Heart left ventricle (tissue), 16 donors: ENCODE measurements around the gene SWSAP1. TPM values are rescaled to one million over a fixed set of nuclear protein-coding genes. Genes with fewer than 3 reads are reported as not detected.

Experiments used
- ATAC-seq, 4 donors: fragments of 200-7000 bp; cut with Tn5 transposase; one replicate each; pipeline ENCODE4 v1.9.1; 2020 to 2022; ENCODE audit warnings: moderate library complexity in 4 of 4, mild to moderate bottlenecking in 3 of 4, moderate number of reproducible peaks in 1 of 4
- DNase-seq, 5 donors: peaks; one replicate each; pipeline ENCODE4 v3.0.0-alpha.2; 2020
- H3K27ac ChIP-seq, 12 donors: fragments of 200-600 bp; sonication (generic) in 4 of 12; one replicate each; pipeline versions ENCODE4 v1.5.0 to v1.8.0; 2016 to 2022; ENCODE audit warnings: mild to moderate bottlenecking in 2 of 12
- H3K27me3 ChIP-seq, 9 donors: fragments of 200-600 bp; sonication (generic) in 2 of 9; one replicate each; pipeline versions ENCODE4 v1.5.1 to v1.8.0; 2016 to 2022; ENCODE audit warnings: mild to moderate bottlenecking in 3 of 9
- H3K36me3 ChIP-seq, 9 donors: fragments of 200-600 bp; sonication (generic) in 2 of 9; one replicate each; pipeline versions ENCODE4 v1.5.0 to v1.8.0; 2018 to 2022; ENCODE audit warnings: mild to moderate bottlenecking in 2 of 9
- H3K4me1 ChIP-seq, 12 donors: fragments of 200-600 bp; sonication (generic) in 4 of 12; one replicate each; pipeline versions ENCODE4 v1.5.0 to v1.8.0; 2016 to 2022; ENCODE audit warnings: mild to moderate bottlenecking in 3 of 12
- H3K4me3 ChIP-seq, 12 donors: fragments of 200-600 bp; sonication (generic) in 4 of 12; one replicate each; pipeline versions ENCODE4 v1.5.0 to v1.8.0; 2017 to 2022; ENCODE audit warnings: mild to moderate bottlenecking in 9 of 12, moderate library complexity in 4 of 12
- H3K9me3 ChIP-seq, 12 donors: fragments of 200-600 bp; sonication (generic) in 4 of 12; one replicate each; pipeline versions ENCODE4 v1.5.0 to v1.8.0; 2016 to 2022; ENCODE audit warnings: mild to moderate bottlenecking in 1 of 12
- CTCF ChIP-seq, 12 donors: fragments of 200-600 bp; sonication (generic) in 4 of 12; IDR thresholded peaks; one replicate each; pipeline versions ENCODE4 v1.5.0 to v1.8.0; 2018 to 2022; ENCODE audit warnings: antibody characterized with exemption in 12 of 12, mild to moderate bottlenecking in 5 of 12
- POLR2A ChIP-seq, 2 donors: fragments of 450-650 bp; IDR thresholded peaks; one replicate each; pipeline ENCODE4 v1.6.1; 2017; ENCODE audit warnings: antibody characterized with exemption in 2 of 2, mild to moderate bottlenecking in 2 of 2, moderate library complexity in 2 of 2
- whole genome bisulfite sequencing, 4 donors: extraction: QIAGEN DNeasy Blood & Tissue Kit in 2 of 4; methylation state at CpG; one replicate each; pipeline versions ENCODE4 v1.1.5 to v1.1.7; 2013 to 2018; 5-methylcytosine and 5-hydroxymethylcytosine counted together
- intact Hi-C, 10 donors: fragments of 100-400 bp; cut with DNase I; formaldehyde crosslinking; loops; one replicate each; pipeline versions ENCODE4 v1.11.1 to v1.14.2; 2022
- polyA plus RNA-seq, 2 donors: library from polyadenylated mRNA; stranded (reverse); fragments of 200-250 nt; gene quantifications; one replicate each; pipeline ENCODE4 v1.2.3, GENCODE V29; 2013
- total RNA-seq, 9 donors: library from RNA; depleted of rRNA in 2 of 9; stranded (reverse); fragments of >200 nt in 2 of 9; fragmentation: NEBNext Ultra II Directional in 3 of 9; extraction: Animal tissue kit (Norgen Biotek cat#: 25700) in 3 of 9; gene quantifications; one replicate each; pipeline versions ENCODE4 v1.1.0 to v1.2.4, GENCODE V29; 2016 to 2023
- donor health status: ischemic (EF 13 %, LVEDD 7.1; RV severe dilation, severe dysfunction).
- donor health status: healthy with polysubstance abuse.
- donor health status: DM: no; HTN: yes; CAD: no.
- donor health status: DM: no; HTN: no; CAD: no.
- donor health status: ischemic (EF 25% LVEDD 6.9; RV normal size, moderate dysfunction).
- donor health status: ischemic (EF 25% LVEDD 5.7; RV mildly dilated, moderate dysfunction).
- donor health status: healthy.
- donor health status: DM: yes; HTN: yes; CAD: no.
- donor health status: ischemic (EF 35%, LVEDD 5.7; RV mildly dilated, moderate dysfunction).
- donor health status: nonischemic (EF 11% LVEDD 7.7; RV severe dilation, severe dysfunction).
- donor health status: DM: yes; HTN: yes; CAD: no.
- donor health status: PGD.
- donor health status: ischemic (EF 29% LVEDD 5.4; RV normal size, mild dysfunction).
- donor health status: nonischemic (EF 23%, LVEDD 6.1; RV moderate dilation, normal function).

The SWSAP1 gene
- total and polyA plus RNA-seq, 11 donors, result 0.67 to 2.1 (median 1.6) TPM

- Histone ChIP-seq H3K9me3 (no peaks in the 10 kb centered on the region), H3K36me3 (peaks cover 0 to 5% (median 0%) of the 10 kb centered on the region in 9 donors), H3K27me3 (no peaks in the 10 kb centered on the region), H3K4me3 (no peak overlapping the region), H3K4me1 (no peaks in the 10 kb centered on the region), H3K27ac (no peak overlapping the region)
- ATAC-seq, result no peak
- intact Hi-C loops, result no loop called here
- no peak for TF ChIP-seq POLR2A (IDR thresholded peaks at IDR 0.05)
- no peak for TF ChIP-seq CTCF (IDR thresholded peaks at IDR 0.05)
- 82 to 88% (median 86%) methylated on average over 18 to 22 of the region's 22 CpGs for WGBS, 4 donors
- peak in 1 of 5 donors; percentile 26 for DNase-seq
Measured at GRCh38 chr19:11397089-11397610, 22.7 kb downstream of the SWSAP1 start.

GRCh38 chr19:11399667-11400066 lies 25.2 kb downstream of the SWSAP1 start:
- intact Hi-C loops, result no loop called here
- Histone ChIP-seq H3K4me3 (no peak overlapping the region), H3K27me3 (no peaks in the 10 kb centered on the region), H3K27ac (no peak overlapping the region), H3K4me1 (no peaks in the 10 kb centered on the region), H3K36me3 (peaks cover 0 to 5% (median 0%) of the 10 kb centered on the region in 9 donors), H3K9me3 (no peaks in the 10 kb centered on the region)
- ATAC-seq (peak in 1 of 4 donors; percentile 38), DNase-seq (no peak)
- WGBS, 4 donors, result 91 to 93% (median 92%) methylated on average over 9 of the region's 9 CpGs
- TF ChIP-seq CTCF (IDR thresholded peaks at IDR 0.05), result no peak
- TF ChIP-seq POLR2A (IDR thresholded peaks at IDR 0.05), result no peak

- H3K9me3 ChIP-seq, result no peaks in the 10 kb centered on the region
- no peak for ATAC-seq
- intact Hi-C loops, result no loop called here
- 86 to 94% (median 89%) methylated on average over 1 of the region's 1 CpG for WGBS, 4 donors
- H3K4me1 ChIP-seq, result peaks cover 0 to 5% (median 0%) of the 10 kb centered on the region in 12 donors
- TF ChIP-seq POLR2A (IDR thresholded peaks at IDR 0.05), result no peak
- TF ChIP-seq CTCF (IDR thresholded peaks at IDR 0.05), result no peak
- H3K27me3 ChIP-seq, result no peaks in the 10 kb centered on the region
- no peak for DNase-seq
- H3K4me3 ChIP-seq, result no peak overlapping the region
- no peak overlapping the region for H3K27ac ChIP-seq
- peaks cover 0 to 5% (median 0%) of the 10 kb centered on the region in 9 donors for H3K36me3 ChIP-seq
Measured at GRCh38 chr19:11400798-11401197, 26.3 kb downstream of the SWSAP1 start.

GRCh38 chr19:11401808-11402543 lies 27.5 kb downstream of the SWSAP1 start:
- Histone ChIP-seq H3K36me3 (peaks cover 0 to 5% (median 0%) of the 10 kb centered on the region in 9 donors), H3K27me3 (peaks cover 0 to 8% (median 0%) of the 10 kb centered on the region in 9 donors), H3K9me3 (no peaks in the 10 kb centered on the region), H3K4me3 (no peak overlapping the region), H3K27ac (no peak overlapping the region), H3K4me1 (peaks cover 0 to 9% (median 0%) of the 10 kb centered on the region in 12 donors)
- 82 to 87% (median 83%) methylated on average over 7 to 9 of the region's 9 CpGs for WGBS, 4 donors
- DNase-seq (no peak), ATAC-seq (no peak)
- intact Hi-C loops, result no loop called here
- TF ChIP-seq POLR2A (IDR thresholded peaks at IDR 0.05) (no peak), CTCF (IDR thresholded peaks at IDR 0.05) (no peak)
